ENCODE data around the gene DYDC2.

DNA sequence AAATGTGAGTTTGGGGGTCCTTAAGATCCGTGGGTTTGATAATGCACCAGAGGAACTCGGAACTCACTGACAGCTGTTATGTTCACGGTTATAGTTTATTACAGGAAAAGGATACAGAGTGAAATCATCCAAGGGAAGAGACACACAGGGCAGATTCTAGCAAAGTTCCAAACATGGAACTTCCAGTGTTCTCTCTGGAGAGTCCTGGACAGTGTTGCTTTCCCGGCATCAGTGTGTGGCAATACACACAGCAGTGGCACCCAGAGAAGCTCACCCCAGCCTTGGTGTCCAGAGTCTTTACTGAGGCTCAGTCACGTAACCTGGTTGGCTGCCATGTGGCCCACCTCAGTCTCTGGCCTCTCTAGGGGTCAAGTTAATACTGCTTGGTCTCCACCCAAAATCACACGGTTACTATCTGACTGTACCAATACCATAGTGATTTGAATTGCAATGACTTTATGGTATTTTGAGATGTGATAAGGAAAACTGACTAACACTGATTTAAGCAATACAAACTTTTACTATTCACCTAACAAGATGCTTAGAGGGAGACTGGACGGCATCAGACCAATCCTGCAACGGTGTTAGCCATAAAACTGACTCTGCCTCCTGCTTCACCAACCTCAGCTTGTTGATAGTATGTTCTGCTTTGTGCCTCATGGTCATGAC is 43.7 kb downstream of the DYDC2 start:
- no peak for TF ChIP-seq ZFX (IDR thresholded peaks at IDR 0.05; ENCODE audit: borderline replicate concordance)
- TF ChIP-seq, protein P1, sequence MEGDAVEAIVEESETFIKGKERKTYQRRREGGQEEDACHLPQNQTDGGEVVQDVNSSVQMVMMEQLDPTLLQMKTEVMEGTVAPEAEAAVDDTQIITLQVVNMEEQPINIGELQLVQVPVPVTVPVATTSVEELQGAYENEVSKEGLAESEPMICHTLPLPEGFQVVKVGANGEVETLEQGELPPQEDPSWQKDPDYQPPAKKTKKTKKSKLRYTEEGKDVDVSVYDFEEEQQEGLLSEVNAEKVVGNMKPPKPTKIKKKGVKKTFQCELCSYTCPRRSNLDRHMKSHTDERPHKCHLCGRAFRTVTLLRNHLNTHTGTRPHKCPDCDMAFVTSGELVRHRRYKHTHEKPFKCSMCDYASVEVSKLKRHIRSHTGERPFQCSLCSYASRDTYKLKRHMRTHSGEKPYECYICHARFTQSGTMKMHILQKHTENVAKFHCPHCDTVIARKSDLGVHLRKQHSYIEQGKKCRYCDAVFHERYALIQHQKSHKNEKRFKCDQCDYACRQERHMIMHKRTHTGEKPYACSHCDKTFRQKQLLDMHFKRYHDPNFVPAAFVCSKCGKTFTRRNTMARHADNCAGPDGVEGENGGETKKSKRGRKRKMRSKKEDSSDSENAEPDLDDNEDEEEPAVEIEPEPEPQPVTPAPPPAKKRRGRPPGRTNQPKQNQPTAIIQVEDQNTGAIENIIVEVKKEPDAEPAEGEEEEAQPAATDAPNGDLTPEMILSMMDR (IDR thresholded peaks at IDR 0.05) = no peak

Data from 22Rv1 (cell line).